Nephron progenitor cell (in vitro differentiated cells): ENCODE data around the gene STEAP2.
"Not testable (repeated sequence)": the region's sequence is repeated elsewhere in the genome, so short reads cannot be mapped to it uniquely, and the experiment has no call there.

ENCODE experiments used
- DNase-seq: peaks from one replicate; pipeline ENCODE4 v3.0.0; 2021
- H3K27ac Mint-ChIP-seq: 2 replicates; pipeline ENCODE4 v1.8.0; 2021; ENCODE audit warnings: mild to moderate bottlenecking, moderate library complexity, mixed read lengths
- H3K27me3 Mint-ChIP-seq: 2 replicates; pipeline ENCODE4 v1.8.0; 2021; ENCODE audit warnings: mild to moderate bottlenecking, low read depth, mixed read lengths; ENCODE audit not compliant: poor library complexity
- H3K36me3 Mint-ChIP-seq: 2 replicates; pipeline ENCODE4 v1.8.0; 2021; ENCODE audit warnings: low read depth, mixed read lengths
- H3K4me1 Mint-ChIP-seq: 2 replicates; pipeline ENCODE4 v1.8.0; 2021; ENCODE audit warnings: mixed read lengths
- H3K4me3 Mint-ChIP-seq: 2 replicates; pipeline ENCODE4 v1.8.0; 2021; ENCODE audit warnings: mild to moderate bottlenecking, moderate library complexity, mixed read lengths
- H3K9me3 Mint-ChIP-seq: 2 replicates; pipeline ENCODE4 v1.8.0; 2021; ENCODE audit warnings: mild to moderate bottlenecking, moderate library complexity, mixed read lengths
- TF ChIP-seq, protein P1 (sequence below): fragments of 200-600 bp; sonication (generic); IDR thresholded peaks from 2 replicates; pipeline ENCODE4 v1.5.0; 2021; ENCODE audit warnings: antibody characterized with exemption

STEAP2 gene

DNA sequence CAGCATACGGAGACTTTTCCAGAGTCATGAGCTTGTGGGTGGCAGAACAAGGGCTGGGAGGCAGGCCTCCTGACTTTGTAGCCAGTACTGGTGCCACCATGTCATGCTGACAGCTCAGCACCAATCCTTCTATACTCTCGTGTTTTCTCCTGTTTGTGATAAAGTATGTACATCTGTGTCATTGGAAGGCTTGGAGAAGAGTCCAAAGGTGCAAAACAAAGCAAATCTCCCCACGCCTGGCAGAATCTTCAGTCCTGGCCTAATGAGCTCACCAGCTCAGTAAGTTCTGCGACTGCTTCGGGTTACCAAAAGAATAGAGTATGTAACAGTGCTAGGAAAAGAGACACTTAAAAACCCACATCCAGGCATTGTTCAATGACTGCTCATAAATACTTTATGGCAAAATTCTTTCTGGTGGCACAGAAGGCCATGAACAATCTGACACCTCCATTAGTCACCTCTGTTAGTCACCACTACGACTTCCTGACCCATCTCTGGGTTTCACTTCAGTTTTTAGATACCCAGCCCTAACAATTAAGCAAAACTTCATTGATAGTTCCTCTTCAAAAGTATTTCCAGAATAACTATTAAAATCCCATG lies 32.8 kb upstream of the STEAP2 start:
- Mint-ChIP-seq H3K27ac (no peak overlapping the region), H3K4me1 (no peaks in the 10 kb centered on the region), H3K27me3 (peaks cover 6% of the 10 kb centered on the region), H3K4me3 (no peak overlapping the region), H3K9me3 (peaks cover 8% of the 10 kb centered on the region), H3K36me3 (no peaks in the 10 kb centered on the region)
- no peak for DNase-seq
- TF ChIP-seq, protein P1, sequence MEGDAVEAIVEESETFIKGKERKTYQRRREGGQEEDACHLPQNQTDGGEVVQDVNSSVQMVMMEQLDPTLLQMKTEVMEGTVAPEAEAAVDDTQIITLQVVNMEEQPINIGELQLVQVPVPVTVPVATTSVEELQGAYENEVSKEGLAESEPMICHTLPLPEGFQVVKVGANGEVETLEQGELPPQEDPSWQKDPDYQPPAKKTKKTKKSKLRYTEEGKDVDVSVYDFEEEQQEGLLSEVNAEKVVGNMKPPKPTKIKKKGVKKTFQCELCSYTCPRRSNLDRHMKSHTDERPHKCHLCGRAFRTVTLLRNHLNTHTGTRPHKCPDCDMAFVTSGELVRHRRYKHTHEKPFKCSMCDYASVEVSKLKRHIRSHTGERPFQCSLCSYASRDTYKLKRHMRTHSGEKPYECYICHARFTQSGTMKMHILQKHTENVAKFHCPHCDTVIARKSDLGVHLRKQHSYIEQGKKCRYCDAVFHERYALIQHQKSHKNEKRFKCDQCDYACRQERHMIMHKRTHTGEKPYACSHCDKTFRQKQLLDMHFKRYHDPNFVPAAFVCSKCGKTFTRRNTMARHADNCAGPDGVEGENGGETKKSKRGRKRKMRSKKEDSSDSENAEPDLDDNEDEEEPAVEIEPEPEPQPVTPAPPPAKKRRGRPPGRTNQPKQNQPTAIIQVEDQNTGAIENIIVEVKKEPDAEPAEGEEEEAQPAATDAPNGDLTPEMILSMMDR = no peak

DNA sequence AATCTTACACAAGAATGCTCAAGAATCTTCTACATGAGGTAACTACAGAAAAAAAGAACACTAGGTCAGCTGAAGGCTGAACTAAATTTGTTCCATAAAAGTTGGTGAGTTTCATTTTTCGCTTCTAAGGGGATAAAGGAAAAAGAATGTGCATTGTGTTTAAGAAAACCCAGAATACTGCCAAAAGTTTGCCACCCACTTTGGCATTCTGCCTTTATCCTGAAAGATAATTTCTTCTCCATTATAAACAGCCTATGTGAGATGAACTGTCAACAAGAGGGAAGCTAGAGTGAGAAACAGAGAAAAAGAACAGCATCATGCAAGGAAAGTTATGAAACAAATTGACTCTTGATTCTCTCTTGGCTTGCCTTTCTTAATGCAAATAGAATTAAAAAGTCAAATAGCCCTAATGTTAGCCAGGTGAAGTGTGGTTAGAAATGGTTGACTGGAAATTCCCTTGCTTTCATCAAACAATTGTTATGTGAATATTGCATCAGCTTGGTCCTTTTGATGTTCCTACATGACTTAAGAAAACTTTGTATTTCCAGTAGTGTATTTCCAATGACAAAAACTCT lies 31.4 kb upstream of the STEAP2 start:
- TF ChIP-seq, protein P1 = no peak
- H3K27ac Mint-ChIP-seq = no peak overlapping the region
- H3K27me3 Mint-ChIP-seq = peaks cover 6% of the 10 kb centered on the region
- H3K4me1 Mint-ChIP-seq = no peaks in the 10 kb centered on the region
- H3K36me3 Mint-ChIP-seq = no peaks in the 10 kb centered on the region
- no peak for DNase-seq
- peaks cover 11% of the 10 kb centered on the region for H3K9me3 Mint-ChIP-seq
- no peak overlapping the region for H3K4me3 Mint-ChIP-seq

DNA sequence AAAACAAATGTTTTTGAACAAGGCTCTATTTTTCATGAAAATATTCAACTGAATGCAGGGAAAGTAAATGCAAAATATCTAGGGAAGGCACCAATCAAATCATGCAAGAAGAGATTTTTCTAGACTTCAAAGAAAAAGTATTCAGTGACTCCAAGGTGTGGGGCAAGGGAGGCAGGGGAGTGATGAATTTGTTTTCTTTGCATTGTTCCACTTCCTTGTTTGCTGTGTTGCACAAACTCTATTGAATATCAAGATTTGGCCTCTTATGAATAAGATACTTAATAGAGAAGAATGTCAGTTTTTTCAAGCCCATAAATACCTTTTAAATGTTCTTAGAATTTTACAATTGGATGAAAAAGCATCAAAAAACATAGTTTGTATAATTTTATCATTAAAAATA lies 30.9 kb upstream of the STEAP2 start:
- TF ChIP-seq, protein P1 = no peak
- no peak overlapping the region for H3K4me3 Mint-ChIP-seq
- DNase-seq = no peak
- H3K27me3 Mint-ChIP-seq = peaks cover 5% of the 10 kb centered on the region
- H3K4me1 Mint-ChIP-seq = no peaks in the 10 kb centered on the region
- no peak overlapping the region for H3K27ac Mint-ChIP-seq
- no peaks in the 10 kb centered on the region for H3K36me3 Mint-ChIP-seq
- H3K9me3 Mint-ChIP-seq = peaks cover 11% of the 10 kb centered on the region

DNA sequence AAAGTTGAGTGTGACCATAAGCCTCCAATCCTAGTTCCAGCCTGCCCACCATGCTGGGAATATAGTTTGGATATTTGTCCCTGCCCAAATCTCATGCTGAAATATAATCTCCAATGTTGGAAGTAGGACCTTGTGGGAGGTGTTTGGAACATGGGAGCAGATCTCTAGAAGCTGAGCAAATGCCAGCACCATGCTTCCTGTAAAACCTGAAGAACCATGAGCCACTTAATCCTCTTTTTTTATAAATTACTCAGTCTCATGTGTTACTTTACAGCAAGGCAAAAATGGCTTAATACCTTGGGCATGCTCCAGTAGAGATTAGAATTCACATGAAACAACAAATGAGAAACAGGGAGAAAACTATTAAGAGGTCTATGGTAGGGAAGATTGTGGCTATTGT lies 30.1 kb upstream of the STEAP2 start:
- Mint-ChIP-seq H3K27me3 (peaks cover 3% of the 10 kb centered on the region), H3K9me3 (peaks cover 11% of the 10 kb centered on the region), H3K27ac (no peak overlapping the region), H3K4me3 (no peak overlapping the region), H3K4me1 (no peaks in the 10 kb centered on the region), H3K36me3 (no peaks in the 10 kb centered on the region)
- DNase-seq = no peak
- TF ChIP-seq, protein P1 = no peak

DNA sequence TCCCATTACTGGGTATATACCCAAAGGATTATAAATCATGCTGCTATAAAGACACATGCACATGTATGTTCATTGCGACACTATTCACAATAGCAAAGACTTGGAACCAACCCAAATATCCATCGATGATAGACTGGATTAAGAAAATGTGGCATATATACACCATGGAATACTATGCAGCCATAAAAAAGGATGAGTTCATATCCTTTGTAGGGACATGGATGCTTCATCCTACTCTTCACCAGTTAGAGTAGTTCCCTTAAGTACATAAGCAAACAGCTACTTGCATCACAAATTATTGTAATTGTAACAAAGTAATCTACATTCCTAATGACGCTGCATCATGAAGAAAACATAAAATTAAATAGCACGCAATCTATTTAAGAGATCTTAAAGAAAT lies 25.2 kb upstream of the STEAP2 start:
- H3K27ac Mint-ChIP-seq, H3K4me3 Mint-ChIP-seq, DNase-seq, H3K36me3 Mint-ChIP-seq, H3K4me1 Mint-ChIP-seq, H3K27me3 Mint-ChIP-seq: not testable (repeated sequence)
- peaks cover 19% of the 10 kb centered on the region for H3K9me3 Mint-ChIP-seq

DNA sequence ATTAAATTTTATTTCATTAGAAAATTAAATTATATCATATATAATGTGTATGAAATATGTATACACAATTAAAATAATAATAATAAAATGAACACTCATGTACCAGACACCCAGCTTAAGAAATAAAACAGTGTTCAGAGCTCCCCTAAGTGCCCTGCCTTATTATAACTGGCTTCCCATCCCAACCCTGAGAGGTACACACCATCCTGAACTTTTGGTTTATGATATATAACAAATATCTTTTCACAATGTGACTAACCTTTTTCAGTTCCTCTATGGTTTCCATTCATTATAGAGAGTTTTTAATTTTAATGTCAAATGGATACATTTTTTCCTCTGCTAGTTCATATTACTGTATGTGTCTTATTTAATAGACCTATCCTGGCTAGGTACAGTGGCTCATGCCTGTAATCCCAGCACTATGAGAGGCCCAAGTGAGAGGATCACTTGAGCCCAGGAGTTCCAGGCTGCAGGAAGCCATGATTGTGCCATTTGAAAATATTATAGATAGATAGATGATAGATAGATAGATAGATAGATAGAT lies 24.0 kb upstream of the STEAP2 start:
- Mint-ChIP-seq H3K4me1 (no peaks in the 10 kb centered on the region), H3K36me3 (no peaks in the 10 kb centered on the region), H3K4me3 (no peak overlapping the region), H3K9me3 (peaks cover 26% of the 10 kb centered on the region), H3K27me3 (peaks cover 3% of the 10 kb centered on the region), H3K27ac (no peak overlapping the region)
- TF ChIP-seq, protein P1 = no peak
- no peak for DNase-seq
